Parathyroid adenoma (tissue), 2 donors: ENCODE measurements around the gene AXIN2.
"Not testable (repeated sequence)": the region's sequence is repeated elsewhere in the genome, so short reads cannot be mapped to it uniquely, and the experiment has no call there.

Source experiments
- H2AFZ ChIP-seq: fragments of 300-600 bp; sonication (generic); one replicate; pipeline ENCODE4 v1.7.0; 2017; ENCODE audit warnings: antibody characterized with exemption, mild to moderate bottlenecking
- H3K27ac ChIP-seq: fragments of 300-600 bp; sonication (generic); one replicate; pipeline ENCODE4 v1.7.0; 2017
- H3K27me3 ChIP-seq: fragments of 300-600 bp; sonication (generic); one replicate; pipeline ENCODE4 v1.7.0; 2017; ENCODE audit warnings: low read length; ENCODE audit not compliant: control insufficient read depth, insufficient read depth
- H3K36me3 ChIP-seq: fragments of 300-600 bp; sonication (generic); one replicate; pipeline ENCODE4 v1.7.0; 2017; ENCODE audit warnings: low read length; ENCODE audit not compliant: control insufficient read depth, insufficient read depth
- H3K4me1 ChIP-seq: fragments of 300-600 bp; sonication (generic); one replicate; pipeline ENCODE4 v1.7.0; 2017; ENCODE audit warnings: control low read depth
- H3K4me2 ChIP-seq: fragments of 300-600 bp; sonication (generic); one replicate; pipeline ENCODE4 v1.7.0; 2017; ENCODE audit warnings: low read length
- H3K4me3 ChIP-seq: fragments of 300-600 bp; sonication (generic); one replicate; pipeline ENCODE4 v1.7.0; 2017; ENCODE audit warnings: low read depth, low read length
- H3K79me2 ChIP-seq: fragments of 300-600 bp; sonication (generic); one replicate; pipeline ENCODE4 v1.7.0; 2017; ENCODE audit warnings: control low read depth
- H3K9ac ChIP-seq: fragments of 300-600 bp; sonication (generic); one replicate; pipeline ENCODE4 v1.7.0; 2017; ENCODE audit warnings: mild to moderate bottlenecking
- H3K9me3 ChIP-seq: fragments of 300-600 bp; sonication (generic); one replicate; pipeline ENCODE4 v1.7.0; 2017; ENCODE audit warnings: low read length; ENCODE audit not compliant: control insufficient read depth
- TF ChIP-seq, protein P1 (sequence below): fragments of 300-600 bp; sonication (generic); IDR thresholded peaks from one replicate; pipeline ENCODE4 v1.7.0; 2017; ENCODE audit warnings: antibody characterized with exemption, mild to moderate bottlenecking
- donor health status: primary hyperparathyroidism.

AXIN2 gene

DNA sequence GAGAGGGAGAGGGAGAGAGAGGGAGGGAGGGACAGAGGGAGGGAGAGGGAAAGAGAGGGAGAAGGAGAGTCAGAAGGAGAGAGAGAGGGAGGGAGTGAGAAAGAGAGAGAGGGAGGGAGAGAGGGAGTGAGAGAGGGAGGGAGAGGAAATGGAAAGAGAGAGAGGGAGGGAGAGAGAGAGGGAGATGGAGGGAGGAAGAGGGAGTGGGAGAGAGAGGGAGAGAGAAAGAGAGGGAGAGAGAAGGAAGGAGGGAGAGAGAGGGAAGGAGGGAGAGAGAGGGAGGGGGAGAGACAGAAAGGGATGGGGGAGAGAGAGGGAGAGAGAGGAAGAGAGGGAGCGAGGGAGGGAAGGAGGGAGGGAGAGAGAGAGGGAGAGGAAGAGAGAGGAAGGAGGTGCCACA lies 72.8 kb downstream of the AXIN2 start:
- Histone ChIP-seq H3K36me3 (no peaks in the 10 kb centered on the region), H3K9me3 (no peaks in the 10 kb centered on the region), H3K4me1 (no peaks in the 10 kb centered on the region), H2AFZ (no peak overlapping the region), H3K4me3 (no peak overlapping the region), H3K27me3 (no peaks in the 10 kb centered on the region), H3K27ac (no peak overlapping the region), H3K9ac (no peak overlapping the region), H3K79me2 (no peaks in the 10 kb centered on the region), H3K4me2 (no peak overlapping the region)
- TF ChIP-seq, protein P1, sequence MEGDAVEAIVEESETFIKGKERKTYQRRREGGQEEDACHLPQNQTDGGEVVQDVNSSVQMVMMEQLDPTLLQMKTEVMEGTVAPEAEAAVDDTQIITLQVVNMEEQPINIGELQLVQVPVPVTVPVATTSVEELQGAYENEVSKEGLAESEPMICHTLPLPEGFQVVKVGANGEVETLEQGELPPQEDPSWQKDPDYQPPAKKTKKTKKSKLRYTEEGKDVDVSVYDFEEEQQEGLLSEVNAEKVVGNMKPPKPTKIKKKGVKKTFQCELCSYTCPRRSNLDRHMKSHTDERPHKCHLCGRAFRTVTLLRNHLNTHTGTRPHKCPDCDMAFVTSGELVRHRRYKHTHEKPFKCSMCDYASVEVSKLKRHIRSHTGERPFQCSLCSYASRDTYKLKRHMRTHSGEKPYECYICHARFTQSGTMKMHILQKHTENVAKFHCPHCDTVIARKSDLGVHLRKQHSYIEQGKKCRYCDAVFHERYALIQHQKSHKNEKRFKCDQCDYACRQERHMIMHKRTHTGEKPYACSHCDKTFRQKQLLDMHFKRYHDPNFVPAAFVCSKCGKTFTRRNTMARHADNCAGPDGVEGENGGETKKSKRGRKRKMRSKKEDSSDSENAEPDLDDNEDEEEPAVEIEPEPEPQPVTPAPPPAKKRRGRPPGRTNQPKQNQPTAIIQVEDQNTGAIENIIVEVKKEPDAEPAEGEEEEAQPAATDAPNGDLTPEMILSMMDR, result no peak

DNA sequence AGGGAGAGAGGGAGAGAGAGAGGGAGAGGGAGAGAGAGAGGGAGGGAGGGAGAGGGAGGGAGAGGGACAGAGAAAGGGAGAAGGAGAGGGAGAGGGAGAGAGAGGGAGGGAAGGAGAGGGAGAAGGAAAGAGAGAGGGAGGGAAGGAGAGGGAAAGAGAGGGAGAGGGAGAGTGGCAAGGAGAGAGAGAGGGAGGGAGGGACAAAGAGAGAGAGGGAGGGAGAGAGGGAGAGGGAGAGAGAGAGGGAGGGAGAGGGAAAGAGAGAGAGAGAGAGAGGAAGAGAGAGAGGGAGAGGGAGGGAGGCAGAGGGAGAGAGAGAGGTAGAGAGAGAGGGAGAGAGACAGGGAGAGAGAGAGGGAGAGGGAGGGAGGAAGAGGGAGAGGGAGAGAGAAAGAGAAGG lies 73.5 kb downstream of the AXIN2 start:
- H3K36me3 ChIP-seq, result no peaks in the 10 kb centered on the region
- H3K4me1 ChIP-seq, result no peaks in the 10 kb centered on the region
- H2AFZ ChIP-seq, result no peak overlapping the region
- no peaks in the 10 kb centered on the region for H3K9me3 ChIP-seq
- no peak overlapping the region for H3K27ac ChIP-seq
- no peaks in the 10 kb centered on the region for H3K79me2 ChIP-seq
- no peaks in the 10 kb centered on the region for H3K27me3 ChIP-seq
- H3K4me2 ChIP-seq, result no peak overlapping the region
- TF ChIP-seq, protein P1, result no peak
- no peak overlapping the region for H3K9ac ChIP-seq
- no peak overlapping the region for H3K4me3 ChIP-seq

DNA sequence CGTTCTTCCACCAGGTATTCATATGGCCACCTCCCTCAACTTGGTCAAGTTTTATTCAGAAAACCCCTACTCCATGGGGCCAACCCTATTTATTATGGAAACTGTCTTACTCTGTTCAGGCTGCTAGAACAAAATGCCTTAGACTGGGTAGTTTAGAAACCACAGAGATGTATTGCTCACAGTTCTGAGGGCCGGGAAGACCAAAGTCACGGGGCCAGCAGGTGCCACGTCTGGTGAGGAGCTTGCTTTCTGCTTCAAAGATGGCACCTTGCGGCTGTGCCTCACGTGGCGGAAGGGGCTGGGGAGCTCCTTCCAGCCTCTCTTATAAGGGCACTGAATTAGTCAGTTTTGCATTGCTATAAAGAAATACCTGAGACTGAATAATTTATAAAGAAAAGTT lies 74.3 kb downstream of the AXIN2 start:
- Histone ChIP-seq H3K4me3 (no peak overlapping the region), H3K9me3 (no peaks in the 10 kb centered on the region), H3K27ac (no peak overlapping the region), H3K9ac (no peak overlapping the region), H3K36me3 (no peaks in the 10 kb centered on the region), H3K4me1 (no peaks in the 10 kb centered on the region), H3K4me2 (no peak overlapping the region), H3K79me2 (no peaks in the 10 kb centered on the region), H3K27me3 (no peaks in the 10 kb centered on the region), H2AFZ (no peak overlapping the region)
- TF ChIP-seq, protein P1, result no peak

DNA sequence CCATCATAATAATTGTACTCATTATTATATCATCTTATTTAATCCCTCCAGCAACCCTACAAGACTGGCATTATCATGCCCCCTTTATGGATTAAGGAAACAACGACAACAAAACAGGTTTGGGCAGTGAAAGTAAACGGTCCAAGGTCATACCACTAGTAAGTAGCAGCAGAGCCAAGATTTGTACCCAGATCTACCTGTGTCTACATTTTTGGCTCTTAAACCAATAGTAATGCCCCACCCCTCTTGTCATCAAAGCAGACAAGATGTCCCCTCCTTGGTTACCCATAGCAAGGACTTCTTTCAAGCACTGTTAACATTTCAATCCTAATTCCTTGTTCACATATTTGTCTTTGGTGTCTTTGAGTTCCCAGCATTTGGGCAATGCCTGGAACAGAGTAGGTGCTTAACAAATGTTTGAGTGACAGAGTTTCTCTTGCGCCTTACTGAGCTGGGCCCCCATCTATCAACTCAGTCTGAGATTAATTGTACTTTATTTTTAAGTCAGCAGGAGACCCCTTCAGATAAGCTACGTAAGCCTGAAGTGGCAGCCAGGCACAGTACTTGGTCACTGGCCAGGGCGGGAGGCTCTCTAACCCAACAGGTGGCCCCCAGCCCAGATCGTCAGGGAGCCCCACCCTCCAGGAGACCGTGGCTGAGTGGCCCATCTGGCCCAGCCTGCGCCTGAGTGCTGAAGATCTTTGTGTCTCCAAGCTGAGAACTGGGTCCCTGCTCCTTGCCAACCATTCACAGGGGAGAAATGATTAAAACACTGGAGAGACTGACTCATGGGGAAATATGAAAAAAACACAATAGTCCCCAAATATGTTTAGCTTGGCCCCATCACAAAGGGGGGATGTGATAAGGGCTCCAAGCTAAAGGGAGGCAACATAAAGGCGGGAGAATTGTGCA lies 75.8 kb downstream of the AXIN2 start:
- no peak overlapping the region for H3K4me2 ChIP-seq
- no peak overlapping the region for H2AFZ ChIP-seq
- no peak overlapping the region for H3K9ac ChIP-seq
- H3K4me3 ChIP-seq, result no peak overlapping the region
- no peaks in the 10 kb centered on the region for H3K27me3 ChIP-seq
- H3K36me3 ChIP-seq, result no peaks in the 10 kb centered on the region
- H3K9me3 ChIP-seq, result no peaks in the 10 kb centered on the region
- H3K79me2 ChIP-seq, result no peaks in the 10 kb centered on the region
- no peaks in the 10 kb centered on the region for H3K4me1 ChIP-seq
- TF ChIP-seq, protein P1, result no peak
- no peak overlapping the region for H3K27ac ChIP-seq

DNA sequence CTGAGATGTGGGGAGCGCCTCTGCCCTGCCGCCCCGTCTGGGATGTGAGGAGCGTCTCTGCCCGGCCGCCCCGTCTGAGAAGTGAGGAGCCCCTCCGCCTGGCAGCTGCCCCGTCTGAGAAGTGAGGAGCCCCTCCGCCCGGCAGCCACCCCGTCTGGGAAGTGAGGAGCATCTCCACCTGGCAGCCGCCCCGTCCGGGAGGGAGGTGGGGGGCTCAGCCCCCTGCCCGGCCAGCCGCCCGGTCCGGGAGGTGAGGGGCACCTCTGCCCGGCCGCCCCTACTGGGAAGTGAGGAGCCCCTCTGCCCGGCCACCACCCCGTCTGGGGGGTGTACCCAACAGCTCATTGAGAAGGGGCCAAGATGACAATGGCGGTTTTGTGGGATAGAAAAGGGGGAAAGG lies 77.0 kb downstream of the AXIN2 start:
- not testable (repeated sequence) for H2AFZ ChIP-seq, H3K9ac ChIP-seq, H3K4me3 ChIP-seq, H3K27me3 ChIP-seq, H3K9me3 ChIP-seq, H3K4me2 ChIP-seq, H3K27ac ChIP-seq, H3K79me2 ChIP-seq, H3K4me1 ChIP-seq, H3K36me3 ChIP-seq
